H1 (cell line): Measurements from ENCODE around the gene BCAR3. TPM values are rescaled to one million over a fixed set of nuclear protein-coding genes. Genes with fewer than 3 reads are reported as not detected.
"Not testable (repeated sequence)": the region's sequence is repeated elsewhere in the genome, so short reads cannot be mapped to it uniquely, and the experiment has no call there.

ENCODE experiments used
- CTCF ChIA-PET: fragments of 300-600 bp; sonication (Branson Sonifier 250); formaldehyde crosslinking; loops from one replicate; lab custom pipeline; 2021; ENCODE audit not compliant: partially characterized antibody; lab: Charles Lee
- POLR2A ChIA-PET: fragments of 300-600 bp; sonication (Branson Sonifier 250); formaldehyde crosslinking; loops from one replicate; lab custom pipeline; 2021; ENCODE audit warnings: inconsistent platforms; ENCODE audit not compliant: partially characterized antibody; lab: Charles Lee
- DNase-seq, 2 experiments: peaks; one replicate each; pipeline versions ENCODE4 v3.0.0 to v3.0.0-alpha.2; 2010 to 2022; ENCODE audit warnings: low spot score in 2 of 2, low read depth in 1 of 2, mixed read lengths in 1 of 2
- FAIRE-seq: peaks from 2 replicates; lab custom pipeline; 2011; peaks lifted over from hg19 to GRCh38; lab: Jason Lieb, UNC
- H2AFZ ChIP-seq: 2 replicates; pipeline ENCODE4 v1.8.1; 2012; ENCODE audit warnings: low read length, inconsistent platforms
- H2AK5ac ChIP-seq: 2 replicates; pipeline ENCODE4 v1.6.1; 2013; ENCODE audit warnings: low read depth, low read length
- H2BK120ac ChIP-seq: replicated peaks from 2 replicates; pipeline ENCODE3; 2013; ENCODE audit warnings: low read depth, low read length, inconsistent platforms
- H2BK12ac ChIP-seq: 2 replicates; pipeline ENCODE4 v1.6.1; 2013; ENCODE audit warnings: low read depth, low read length
- H2BK15ac ChIP-seq: 2 replicates; pipeline ENCODE4 v1.6.1; 2013; ENCODE audit warnings: low read length
- H2BK20ac ChIP-seq: 2 replicates; pipeline ENCODE4 v1.6.1; 2013; ENCODE audit warnings: low read length
- H2BK5ac ChIP-seq: 2 replicates; pipeline ENCODE4 v1.6.1; 2013; ENCODE audit warnings: low read depth, low read length
- H3K14ac ChIP-seq: 2 replicates; pipeline ENCODE4 v1.6.1; 2013; ENCODE audit warnings: inconsistent platforms; ENCODE audit not compliant: insufficient read length
- H3K18ac ChIP-seq: 2 replicates; pipeline ENCODE4 v1.6.1; 2013; ENCODE audit warnings: low read length; ENCODE audit errors: extremely low read depth
- H3K23ac ChIP-seq: 2 replicates; pipeline ENCODE4 v1.6.1; 2013; ENCODE audit warnings: inconsistent platforms; ENCODE audit not compliant: insufficient read length
- H3K23me2 ChIP-seq: 2 replicates; pipeline ENCODE4 v1.6.1; 2013; ENCODE audit warnings: low read depth, low read length
- H3K27ac ChIP-seq: 2 replicates; pipeline ENCODE4 v1.6.1; 2011; ENCODE audit warnings: low read depth, low read length, inconsistent platforms
- H3K27me3 ChIP-seq, 4 experiments: replicated peaks in 1 of 4; 1 replicate in 1 of 4; 2 replicates in 3 of 4; pipeline versions ENCODE4 v1.6.1 to v1.8.1; 2011 to 2013; ENCODE audit warnings: low read length in 3 of 4, mild to moderate bottlenecking in 3 of 4, inconsistent platforms in 2 of 4, mixed read lengths in 2 of 4, moderate library complexity in 1 of 4; ENCODE audit not compliant: control insufficient read depth in 3 of 4, insufficient read depth in 3 of 4; ENCODE audit errors: extremely low read depth in 1 of 4
- H3K36me3 ChIP-seq, 4 experiments: 2 replicates each; pipeline versions ENCODE4 v1.6.1 to v1.8.1; 2011 to 2013; ENCODE audit warnings: mild to moderate bottlenecking in 4 of 4, low read length in 3 of 4, moderate library complexity in 2 of 4, control low read depth in 1 of 4, inconsistent platforms in 1 of 4; ENCODE audit not compliant: insufficient read depth in 4 of 4, control insufficient read depth in 2 of 4
- H3K4ac ChIP-seq: replicated peaks from 2 replicates; pipeline ENCODE3; 2013; ENCODE audit warnings: low read length, low read depth, mixed read lengths, inconsistent platforms; ENCODE audit not compliant: insufficient read length
- H3K4me1 ChIP-seq, 4 experiments: replicated peaks in 1 of 4; 1 replicate in 1 of 4; 2 replicates in 3 of 4; pipeline versions ENCODE4 v1.6.1 to v1.8.1; 2011 to 2013; ENCODE audit warnings: low read length in 3 of 4, inconsistent platforms in 2 of 4, mixed read lengths in 1 of 4; ENCODE audit not compliant: insufficient read depth in 4 of 4, control insufficient read depth in 3 of 4
- H3K4me2 ChIP-seq, 2 experiments: 2 replicates each; pipeline versions ENCODE4 v1.6.1 to v1.8.1; 2011 to 2013; ENCODE audit warnings: low read depth in 2 of 2, low read length in 2 of 2, control low read depth in 1 of 2, inconsistent platforms in 1 of 2, mild to moderate bottlenecking in 1 of 2; ENCODE audit not compliant: insufficient read depth in 1 of 2
- H3K4me3 ChIP-seq, 4 experiments: fragments of 200-600, 300-600 bp in 1 of 4; sonication (generic), shearing (Covaris generic), sonication (Bioruptor Twin) in 1 of 4; 2 replicates each; pipeline versions ENCODE4 v1.5.1 to v1.8.1; 2011 to 2016; ENCODE audit warnings: low read length in 4 of 4, low read depth in 3 of 4, control low read depth in 2 of 4, inconsistent platforms in 2 of 4, mild to moderate bottlenecking in 2 of 4, mixed read lengths in 1 of 4, moderate library complexity in 1 of 4; ENCODE audit not compliant: insufficient read depth in 2 of 4; ENCODE audit errors: extremely low read depth in 1 of 4
- H3K56ac ChIP-seq: replicated peaks from 2 replicates; pipeline ENCODE3; 2013; ENCODE audit warnings: low read depth, mild to moderate bottlenecking, mixed read lengths, low read length, inconsistent platforms; ENCODE audit not compliant: insufficient read length
- H3K79me1 ChIP-seq: 2 replicates; pipeline ENCODE4 v1.6.1; 2013; ENCODE audit warnings: low read depth, low read length, control low read depth
- H3K79me2 ChIP-seq, 2 experiments: 2 replicates each; pipeline versions ENCODE4 v1.6.1 to v1.8.1; 2012 to 2013; ENCODE audit warnings: low read length in 2 of 2, mild to moderate bottlenecking in 2 of 2, inconsistent platforms in 1 of 2; ENCODE audit not compliant: insufficient read depth in 2 of 2, control insufficient read depth in 1 of 2
- H3K9ac ChIP-seq, 4 experiments: replicated peaks in 1 of 4; 1 replicate in 1 of 4; 2 replicates in 3 of 4; pipeline versions ENCODE4 v1.6.1 to v1.8.1; 2011 to 2013; ENCODE audit warnings: low read depth in 3 of 4, low read length in 3 of 4, control low read depth in 2 of 4, mild to moderate bottlenecking in 2 of 4, moderate library complexity in 2 of 4, inconsistent platforms in 1 of 4; ENCODE audit errors: extremely low read depth in 1 of 4
- H3K9me3 ChIP-seq, 2 experiments: 2 replicates each; pipeline versions ENCODE4 v1.6.1 to v1.8.1; 2012 to 2013; ENCODE audit warnings: mild to moderate bottlenecking in 2 of 2, moderate library complexity in 2 of 2, control low read depth in 1 of 2, inconsistent platforms in 1 of 2, low read depth in 1 of 2, low read length in 1 of 2, mixed read lengths in 1 of 2; ENCODE audit not compliant: insufficient read depth in 2 of 2
- H4K20me1 ChIP-seq, 2 experiments: replicated peaks in 1 of 2; 2 replicates each; pipeline versions ENCODE3 to v1.8.1; 2011 to 2013; ENCODE audit warnings: inconsistent platforms in 2 of 2, low read length in 2 of 2, mild to moderate bottlenecking in 1 of 2; ENCODE audit not compliant: insufficient read depth in 2 of 2, control insufficient read depth in 1 of 2
- H4K5ac ChIP-seq: 2 replicates; pipeline ENCODE4 v1.6.1; 2013; ENCODE audit warnings: low read length, low read depth, mixed read lengths, inconsistent platforms; ENCODE audit not compliant: insufficient read length
- H4K8ac ChIP-seq: 2 replicates; pipeline ENCODE4 v1.8.0; 2013; ENCODE audit warnings: mild to moderate bottlenecking, moderate library complexity, low read length, inconsistent platforms; ENCODE audit not compliant: insufficient read depth; ENCODE audit errors: extremely low read depth
- H4K91ac ChIP-seq: replicated peaks from 2 replicates; pipeline ENCODE3; 2013; ENCODE audit warnings: low read length, mixed read lengths, inconsistent platforms; ENCODE audit not compliant: insufficient read length
- WGBS, 2 experiments: shearing (Covaris generic) in 1 of 2; methylation state at CpG; one replicate each; pipeline versions ENCODE4 v1.1.6 to v1.1.7; 2013 to 2015; ENCODE audit warnings: low lambda C conversion rate in 2 of 2, mixed read lengths in 2 of 2, inconsistent platforms in 1 of 2, low coverage in 1 of 2, missing lambda C conversion rate in 1 of 2; ENCODE audit not compliant: insufficient replicate concordance in 2 of 2, insufficient coverage in 1 of 2, insufficient read length in 1 of 2; ENCODE audit errors: extremely low coverage in 1 of 2, missing lambda C conversion rate in 1 of 2; 5-methylcytosine and 5-hydroxymethylcytosine counted together
- polyA plus RNA-seq, 7 experiments: library from polyadenylated mRNA; depleted of rRNA in 3 of 7; stranded (reverse) in 5 of 7; unstranded in 2 of 7; fragments of >200 nt in 5 of 7; fragments of 200-250 nt in 2 of 7; gene quantifications; 1 replicate in 5 of 7; 2 replicates in 1 of 7; 4 replicates in 1 of 7; pipeline versions ENCODE4 v1.2.1 to v1.2.3, GENCODE V29; 2011 to 2013; ENCODE audit warnings: missing spikeins in 2 of 7, mixed read lengths in 2 of 7
- total RNA-seq: library from RNA; stranded (reverse); fragmentation: NEBNext Ultra II Directional; extraction: Animal tissue kit (Norgen Biotek cat#: 25700); gene quantifications from 2 replicates; pipeline ENCODE4 v1.2.1, GENCODE V29; 2021

Gene BCAR3
- total and polyA plus RNA-seq, 2 of the 8 experiments (the other 6 are each of a cell fraction or from before 2014, with no cell fraction given) = 5.6 to 9.2 TPM

GRCh38 chr1:93661341-93661740, 20.3 kb downstream of the BCAR3 start:
- not testable (repeated sequence) for H3K27ac ChIP-seq, H2AK5ac ChIP-seq, H3K9ac ChIP-seq, H2AFZ ChIP-seq, H2BK5ac ChIP-seq, H3K23ac ChIP-seq, FAIRE-seq, H3K79me2 ChIP-seq, H4K91ac ChIP-seq, H3K9me3 ChIP-seq, H2BK120ac ChIP-seq, H4K20me1 ChIP-seq, H3K4me2 ChIP-seq, H2BK20ac ChIP-seq, H4K8ac ChIP-seq, H3K14ac ChIP-seq, H3K23me2 ChIP-seq, H3K27me3 ChIP-seq, H2BK12ac ChIP-seq, H3K79me1 ChIP-seq, H2BK15ac ChIP-seq, H4K5ac ChIP-seq, H3K36me3 ChIP-seq, DNase-seq, H3K4me3 ChIP-seq, H3K56ac ChIP-seq, H3K4ac ChIP-seq, H3K18ac ChIP-seq
- WGBS, 2 experiments = 92% methylated on average over 9 of the region's 9 CpGs; no CpG with 5 or more reads in 1 of the 2 experiments
- H3K4me1 ChIP-seq = peaks cover 4 to 22% (median 14%) of the 10 kb centered on the region in 4 experiments; a peak in 6 of 7 replicates
- ChIA-PET POLR2A (interaction anchor here (0.7 to 1.6 kb wide), 3 partner anchors 13 to 25 kb away, joined by 3 read pairs; no protein-coding TSS in a partner anchor), CTCF (interaction anchor here (1.0 to 1.3 kb wide), 5 partner anchors 9 to 152 kb away, joined by 3 to 4 read pairs (median 3); no protein-coding TSS in a partner anchor)
